Panc1 (cell line): ENCODE data around the gene VAT1L. TPM values are rescaled to one million over a fixed set of nuclear protein-coding genes. Genes with fewer than 3 reads are reported as not detected.

Experiments
- ATAC-seq: fragments of 200-7000 bp; cut with Tn5 transposase; 2 replicates; pipeline ENCODE4 v1.9.1; 2020; ENCODE audit warnings: mild to moderate bottlenecking, moderate library complexity
- BruUV-seq: library from RNA; stranded (reverse); fragments of 400-500 nt; replicated peaks from 2 replicates; lab custom pipeline; 2021; lab: Mats Ljungman, UMichigan
- CTCF ChIA-PET: fragments of 300-600 bp; sonication (Branson Sonifier 250); formaldehyde crosslinking; loops from one replicate; lab custom pipeline; 2022; ENCODE audit warnings: antibody characterized with exemption; lab: Charles Lee
- POLR2A ChIA-PET: fragments of 300-600 bp; sonication (Branson Sonifier 250); formaldehyde crosslinking; loops from one replicate; lab custom pipeline; 2022; ENCODE audit warnings: antibody characterized with exemption; lab: Charles Lee
- DNase-seq: peaks from one replicate; pipeline ENCODE4 v3.0.0-alpha.2; 2010; ENCODE audit warnings: low read depth, low spot score
- H3K27ac ChIP-seq: 2 replicates; pipeline ENCODE4 v1.5.1; 2011; ENCODE audit warnings: mild to moderate bottlenecking, low read length, inconsistent platforms
- H3K27me3 ChIP-seq: fragments of 200-500 bp; sonication (Bioruptor generic); 2 replicates; pipeline ENCODE4 v1.6.0; 2014; ENCODE audit warnings: low read length, inconsistent platforms; ENCODE audit not compliant: control insufficient read depth, insufficient read depth
- H3K36me3 ChIP-seq: fragments of 200-500 bp; sonication (Bioruptor generic); 2 replicates; pipeline ENCODE4 v1.5.1; 2014; ENCODE audit warnings: inconsistent platforms, mild to moderate bottlenecking, low read length, moderate library complexity; ENCODE audit not compliant: control insufficient read depth, insufficient read depth
- H3K4me1 ChIP-seq: 2 replicates; pipeline ENCODE4 v1.5.1; 2011; ENCODE audit warnings: inconsistent platforms, mild to moderate bottlenecking, low read length, moderate library complexity; ENCODE audit not compliant: control insufficient read depth, insufficient read depth
- H3K4me3 ChIP-seq, 2 experiments: 2 replicates each; pipeline ENCODE4 v1.5.1; 2011 to 2012; ENCODE audit warnings: low read depth in 2 of 2, low read length in 2 of 2, mild to moderate bottlenecking in 2 of 2, inconsistent platforms in 1 of 2, moderate library complexity in 1 of 2
- H3K9me3 ChIP-seq: fragments of 200-500 bp; sonication (Bioruptor generic); 2 replicates; pipeline ENCODE4 v1.5.1; 2014; ENCODE audit warnings: low read depth, mild to moderate bottlenecking, inconsistent platforms, low read length, moderate library complexity; ENCODE audit not compliant: control insufficient read depth, insufficient read depth
- CTCF ChIP-seq: fragments of 450-650 bp; IDR thresholded peaks from 2 replicates; pipeline ENCODE4 v1.5.1; 2017; ENCODE audit warnings: mild to moderate bottlenecking
- POLR2AphosphoS5 ChIP-seq: IDR thresholded peaks from 2 replicates; pipeline ENCODE4 v1.6.1; 2012; ENCODE audit warnings: mild to moderate bottlenecking, low read depth, low read length, moderate library complexity
- REST ChIP-seq, 2 experiments: IDR thresholded peaks; 2 replicates each; pipeline ENCODE4 v1.6.1; 2011 to 2012; ENCODE audit warnings: low read depth in 2 of 2, control low read depth in 1 of 2, low read length in 1 of 2, mild to moderate bottlenecking in 1 of 2, moderate library complexity in 1 of 2; ENCODE audit not compliant: insufficient read depth in 1 of 2
- SIN3A ChIP-seq: IDR thresholded peaks from 2 replicates; pipeline ENCODE4 v1.6.1; 2012; ENCODE audit warnings: low read depth, mild to moderate bottlenecking, low read length, moderate library complexity, borderline replicate concordance; ENCODE audit not compliant: insufficient read depth
- TCF7L2 ChIP-seq: IDR thresholded peaks from 2 replicates; pipeline ENCODE4 v1.6.1; 2011; ENCODE audit warnings: mild to moderate bottlenecking, low read depth, low read length, inconsistent platforms
- in situ Hi-C: cut with HindIII; loops from 2 replicates; pipeline ENCODE4 v1.10.0; 2016; ENCODE audit warnings: low sequenced_read_pairs, low pct_unique_long_range_greater_than_20kb
- intact Hi-C: fragments of 100-400 bp; cut with micrococcal nuclease; formaldehyde crosslinking; loops from one replicate; pipeline ENCODE4 v1.10.0; 2022; ENCODE audit not compliant: unreplicated experiment
- total RNA-seq: library from RNA; stranded (reverse); gene quantifications from one replicate; pipeline ENCODE4 v1.2.1, GENCODE V29; 2021; ENCODE audit not compliant: unreplicated experiment

Gene VAT1L
- total RNA-seq, 1 experiment from 2014 or later, result not detected

- ATAC-seq, result no peak
- no peak overlapping the region for H3K4me3 ChIP-seq
- H3K9me3 ChIP-seq, result no peaks in the 10 kb centered on the region
- H3K36me3 ChIP-seq, result no peaks in the 10 kb centered on the region
- intact Hi-C loops (no loop called here), in situ Hi-C loops (no loop called here)
- no TSS peak for BruUV-seq
- H3K27ac ChIP-seq, result no peak overlapping the region
- H3K27me3 ChIP-seq, result no peaks in the 10 kb centered on the region; the same call in 1 of the 2 replicates
- ChIA-PET CTCF (no interaction called here), POLR2A (no interaction called here)
- DNase-seq, result no peak
- TF ChIP-seq TCF7L2 (no peak), SIN3A (no peak), POLR2AphosphoS5 (no peak), REST (IDR thresholded peaks at IDR 0.05; ENCODE audit: insufficient read depth in 1 of 2, low read depth in 2 of 2, low read length in 1 of 2) (no peak), CTCF (no peak)
- no peaks in the 10 kb centered on the region for H3K4me1 ChIP-seq
Observed at GRCh38 chr16:77995843-77996455, 207.6 kb downstream of the VAT1L start.

- intact Hi-C loops, result no loop called here
- H3K27me3 ChIP-seq, result no peaks in the 10 kb centered on the region
- no TSS peak for BruUV-seq
- POLR2A ChIA-PET, result no interaction called here
- ATAC-seq (no peak), DNase-seq (no peak)
- no peaks in the 10 kb centered on the region for H3K9me3 ChIP-seq
- H3K4me3 ChIP-seq, result no peak overlapping the region
- H3K27ac ChIP-seq, result no peak overlapping the region
- H3K4me1 ChIP-seq, result no peaks in the 10 kb centered on the region
- CTCF ChIA-PET, result no interaction called here
- no peaks in the 10 kb centered on the region for H3K36me3 ChIP-seq
- in situ Hi-C loops, result no loop called here
- no peak for TF ChIP-seq CTCF
- no peak for TF ChIP-seq SIN3A
- no peak for TF ChIP-seq TCF7L2
- no peak for TF ChIP-seq POLR2AphosphoS5
- TF ChIP-seq REST (IDR thresholded peaks at IDR 0.05; ENCODE audit: insufficient read depth in 1 of 2, low read depth in 2 of 2, low read length in 1 of 2), result no peak
Observed at GRCh38 chr16:77998350-77999023, 210.1 kb downstream of the VAT1L start.
